WERI-Rb-1 (cell line): ENCODE measurements around the gene ODAD4.
"Not testable (repeated sequence)": the region's sequence is repeated elsewhere in the genome, so short reads cannot be mapped to it uniquely, and the experiment has no call there.

ENCODE experiments used
- DNase-seq: peaks from one replicate; pipeline ENCODE4 v3.0.0-alpha.2; 2020
- H3K27ac ChIP-seq: fragments of 250-450 bp; sonication (Bioruptor Pico); 2 replicates; pipeline ENCODE4 v1.5.1; 2020; ENCODE audit warnings: mild to moderate bottlenecking, moderate library complexity
- H3K27me3 ChIP-seq: fragments of 250-450 bp; sonication (Bioruptor Pico); 2 replicates; pipeline ENCODE4 v1.5.1; 2021; ENCODE audit warnings: mild to moderate bottlenecking, low read depth, moderate library complexity; ENCODE audit not compliant: insufficient read depth, severe bottlenecking
- H3K36me3 ChIP-seq: fragments of 250-450 bp; sonication (Bioruptor Pico); 2 replicates; pipeline ENCODE4 v1.5.1; 2020; ENCODE audit warnings: mild to moderate bottlenecking, moderate library complexity
- H3K4me3 ChIP-seq: 2 replicates; pipeline ENCODE4 v1.5.1; 2011; ENCODE audit warnings: low read depth, mild to moderate bottlenecking, control low read depth, low read length
- H3K9me3 ChIP-seq: fragments of 250-450 bp; sonication (Bioruptor Pico); 2 replicates; pipeline ENCODE4 v1.5.1; 2021; ENCODE audit warnings: mild to moderate bottlenecking, moderate library complexity; ENCODE audit not compliant: severe bottlenecking
- CTCF ChIP-seq: IDR thresholded peaks from 2 replicates; pipeline ENCODE4 v1.5.1; 2011; ENCODE audit warnings: low read depth, mild to moderate bottlenecking, control low read depth, inconsistent platforms, low read length

ODAD4 gene

DNA sequence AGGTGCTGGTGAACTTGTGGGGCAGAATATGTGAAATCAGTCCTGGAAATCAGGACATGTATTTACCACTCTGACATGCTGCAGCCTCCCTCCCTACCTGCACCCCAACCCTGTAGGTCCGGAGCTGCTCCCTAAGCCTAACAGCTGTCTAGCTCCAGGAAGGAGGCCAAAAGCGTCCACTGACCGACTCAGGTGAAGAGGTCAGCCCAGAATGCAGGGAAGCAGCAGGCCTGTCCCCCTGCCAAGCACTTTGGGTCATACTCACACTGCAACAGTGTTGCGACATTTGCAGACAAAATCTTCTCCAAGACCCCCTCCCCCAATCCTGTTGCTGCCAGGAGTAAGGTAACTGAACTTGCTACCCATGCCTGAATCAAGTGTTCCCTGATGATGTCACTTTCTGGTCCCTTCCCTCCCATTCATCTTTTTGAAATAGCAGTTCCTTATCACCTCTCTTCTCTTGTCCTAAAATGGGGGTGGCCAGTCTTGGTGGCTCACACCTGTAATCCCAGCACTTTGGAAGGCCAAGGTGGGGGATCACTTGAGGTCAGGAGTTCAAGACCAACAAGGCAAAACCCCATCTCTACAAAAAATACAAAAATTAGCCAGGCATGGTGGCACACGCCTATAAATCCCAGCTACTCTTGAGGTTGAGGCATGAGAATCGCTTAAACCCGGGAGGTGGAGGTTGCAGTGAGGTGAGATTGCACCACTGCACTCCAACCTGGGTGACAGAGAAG is 10.4 kb upstream of the ODAD4 start:
- peak overlapping the region; percentile 45 for H3K4me3 ChIP-seq
- peaks cover 38% of the 10 kb centered on the region for H3K36me3 ChIP-seq
- no peak for TF ChIP-seq CTCF
- H3K9me3 ChIP-seq: no peaks in the 10 kb centered on the region
- peak overlapping the region; percentile 96 for H3K27ac ChIP-seq
- peak; percentile 50 for DNase-seq
- H3K27me3 ChIP-seq: no peaks in the 10 kb centered on the region

GRCh38 chr17:41920580-41920955 is 9.8 kb upstream of the ODAD4 start:
- H3K27ac ChIP-seq: peak overlapping the region; percentile 96
- no peak overlapping the region for H3K4me3 ChIP-seq
- TF ChIP-seq CTCF: no peak
- H3K27me3 ChIP-seq: no peaks in the 10 kb centered on the region
- no peaks in the 10 kb centered on the region for H3K9me3 ChIP-seq
- no peak for DNase-seq
- peaks cover 32% of the 10 kb centered on the region for H3K36me3 ChIP-seq

DNA sequence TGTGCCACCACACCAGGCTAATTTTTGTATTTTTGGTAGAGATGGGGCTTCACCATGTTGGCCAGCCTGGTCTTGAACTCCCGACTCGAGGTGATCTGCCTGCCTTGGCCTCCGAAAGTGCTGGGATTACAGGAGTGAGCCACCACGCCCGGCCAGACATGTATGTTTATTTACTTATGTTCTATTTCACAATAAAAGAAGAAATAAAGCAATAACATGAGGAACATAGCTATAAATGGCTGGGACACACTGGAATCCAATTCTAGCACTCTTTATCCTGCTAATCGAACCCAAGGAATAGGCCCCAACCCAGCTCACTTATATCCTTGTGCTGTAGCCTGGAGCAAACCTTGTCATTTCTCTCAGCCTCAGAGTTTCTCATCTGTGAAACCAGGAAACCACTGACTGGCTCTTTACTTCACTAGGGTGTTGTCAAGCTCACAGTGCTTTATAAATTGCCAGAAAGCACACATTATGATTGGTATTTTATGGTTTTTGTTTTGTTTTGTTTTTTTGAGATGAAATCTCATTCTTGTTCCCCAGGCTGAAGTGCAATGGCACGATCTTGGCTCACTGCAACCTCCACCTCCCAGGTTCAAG is 4.3 kb upstream of the ODAD4 start:
- TF ChIP-seq CTCF: no peak
- Histone ChIP-seq H3K27me3 (no peaks in the 10 kb centered on the region), H3K27ac (no peak overlapping the region), H3K36me3 (no peaks in the 10 kb centered on the region), H3K4me3 (no peak overlapping the region), H3K9me3 (peaks cover 12% of the 10 kb centered on the region)
- DNase-seq: no peak

DNA sequence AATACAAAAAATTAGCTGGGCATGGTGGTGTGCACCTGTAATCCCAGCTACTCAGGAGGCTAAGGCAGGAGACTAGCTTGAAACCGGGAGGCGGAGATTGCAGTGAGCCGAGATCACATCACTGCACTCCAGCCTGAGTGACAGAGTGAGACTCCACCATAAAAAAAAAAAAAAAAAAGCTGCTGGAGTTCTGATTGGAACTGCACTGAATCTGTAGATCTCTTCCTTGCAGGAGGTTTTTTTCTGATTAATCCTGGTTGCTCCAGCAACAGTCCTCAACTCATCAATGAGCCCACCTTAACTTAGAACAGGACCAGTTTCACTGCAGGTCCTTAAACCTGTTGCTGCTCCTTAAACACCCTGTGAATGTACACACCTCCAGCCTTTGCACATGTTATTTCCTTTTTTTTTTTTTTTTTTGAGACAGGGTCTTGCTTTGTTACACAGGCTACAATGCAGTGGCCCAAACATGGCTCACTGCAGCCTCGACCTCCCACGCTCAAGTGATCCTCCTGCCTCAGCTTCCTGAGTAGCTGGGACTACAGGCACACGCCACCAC is 1.6 kb upstream of the ODAD4 start:
- no peaks in the 10 kb centered on the region for H3K27me3 ChIP-seq
- no peak overlapping the region for H3K4me3 ChIP-seq
- H3K9me3 ChIP-seq: peaks cover 12% of the 10 kb centered on the region
- DNase-seq: no peak
- no peaks in the 10 kb centered on the region for H3K36me3 ChIP-seq
- no peak overlapping the region for H3K27ac ChIP-seq
- no peak for TF ChIP-seq CTCF

GRCh38 chr17:41930833-41931156 is 378 bp downstream of the ODAD4 start:
- H3K27me3 ChIP-seq, H3K36me3 ChIP-seq, DNase-seq: not testable (repeated sequence)
- peak overlapping the region; percentile 69 for H3K27ac ChIP-seq
- peak overlapping the region; percentile 37 for H3K4me3 ChIP-seq
- H3K9me3 ChIP-seq: peaks cover 12% of the 10 kb centered on the region

DNA sequence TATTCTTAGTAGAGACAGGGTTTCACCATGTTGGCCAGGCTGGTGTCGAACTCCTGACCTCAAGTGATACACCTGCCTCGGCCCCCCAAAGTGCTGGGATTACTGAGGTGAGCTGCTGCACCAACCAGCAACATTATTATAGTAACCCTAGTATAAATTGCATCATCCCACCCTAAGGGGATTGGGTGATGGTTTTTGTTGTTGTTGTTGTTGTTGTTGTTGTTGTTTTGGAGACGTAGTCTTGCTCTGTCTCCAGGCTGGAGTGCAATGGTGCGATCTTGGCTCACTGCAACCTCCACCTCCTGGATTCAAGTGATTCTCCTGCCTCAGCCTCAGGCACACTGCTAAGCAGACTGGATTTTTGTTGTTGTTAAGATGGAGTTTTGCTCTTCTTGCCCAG is 1.3 kb downstream of the ODAD4 start:
- not testable (repeated sequence) for H3K27ac ChIP-seq
- peaks cover 12% of the 10 kb centered on the region for H3K9me3 ChIP-seq

More for the DNA sequence above, 1.3 kb downstream of the ODAD4 start:
- H3K36me3 ChIP-seq, DNase-seq, H3K4me3 ChIP-seq, H3K27me3 ChIP-seq: not testable (repeated sequence)
